Common myeloid progenitor, CD34-positive (primary cell): ENCODE measurements around the gene SMIM38.

Experiments
- CTCF ChIA-PET: fragments of 350-600 bp; sonication (Branson Sonifier 250); formaldehyde crosslinking; loops from one replicate; lab custom pipeline; 2021; ENCODE audit warnings: antibody characterized with exemption; lab: Charles Lee
- POLR2A ChIA-PET: fragments of 350-600 bp; sonication (Branson Sonifier 250); formaldehyde crosslinking; loops from one replicate; lab custom pipeline; 2021; ENCODE audit warnings: antibody characterized with exemption; lab: Charles Lee
- DNase-seq, 3 donors: peaks; one replicate each; pipeline versions ENCODE4 v3.0.0 to v3.0.0-alpha.2; 2013
- H3K27ac ChIP-seq, 2 experiments: 1 replicate in 1 of 2; 2 replicates in 1 of 2; pipeline ENCODE4 v1.7.0; 2013; ENCODE audit warnings: inconsistent platforms in 2 of 2, low read length in 2 of 2, mild to moderate bottlenecking in 2 of 2, low read depth in 1 of 2, moderate library complexity in 1 of 2; ENCODE audit not compliant: severe bottlenecking in 2 of 2, insufficient read depth in 1 of 2, poor library complexity in 1 of 2
- H3K27me3 ChIP-seq, 5 experiments: replicated peaks in 2 of 5; 1 replicate in 3 of 5; 2 replicates in 2 of 5; pipeline versions ENCODE4 v1.6.1 to v1.7.0; 2013; ENCODE audit warnings: low read length in 4 of 5, mild to moderate bottlenecking in 2 of 5, moderate library complexity in 2 of 5, inconsistent platforms in 1 of 5; ENCODE audit not compliant: insufficient read depth in 5 of 5, control insufficient read depth in 4 of 5
- H3K36me3 ChIP-seq, 4 experiments: 1 replicate in 2 of 4; 2 replicates in 2 of 4; pipeline versions ENCODE4 v1.6.1 to v1.7.0; 2013; ENCODE audit warnings: low read length in 3 of 4, control low read depth in 1 of 4, mild to moderate bottlenecking in 1 of 4; ENCODE audit not compliant: control insufficient read depth in 4 of 4, insufficient read depth in 4 of 4
- H3K4me1 ChIP-seq, 4 experiments: 1 replicate in 3 of 4; 2 replicates in 1 of 4; pipeline versions ENCODE4 v1.6.1 to v1.7.1; 2013; ENCODE audit warnings: low read length in 3 of 4, mild to moderate bottlenecking in 3 of 4, control low read depth in 1 of 4, inconsistent platforms in 1 of 4, moderate library complexity in 1 of 4; ENCODE audit not compliant: control insufficient read depth in 4 of 4, insufficient read depth in 4 of 4; ENCODE audit errors: control extremely low read depth in 1 of 4
- H3K4me3 ChIP-seq, 7 experiments: 1 replicate in 4 of 7; 2 replicates in 3 of 7; pipeline versions ENCODE4 v1.5.1 to v1.7.0; 2013; ENCODE audit warnings: mild to moderate bottlenecking in 7 of 7, low read length in 6 of 7, moderate library complexity in 6 of 7, inconsistent platforms in 2 of 7, low read depth in 2 of 7, control low read depth in 1 of 7; ENCODE audit not compliant: insufficient read depth in 4 of 7, control insufficient read depth in 1 of 7; ENCODE audit errors: extremely low read depth in 1 of 7
- H3K9me3 ChIP-seq, 5 experiments: 1 replicate in 4 of 5; 2 replicates in 1 of 5; pipeline versions ENCODE4 v1.6.1 to v1.7.1; 2013; ENCODE audit warnings: low read length in 4 of 5, mild to moderate bottlenecking in 2 of 5, inconsistent platforms in 1 of 5, low read depth in 1 of 5, moderate library complexity in 1 of 5; ENCODE audit not compliant: control insufficient read depth in 4 of 5, insufficient read depth in 2 of 5; ENCODE audit errors: control extremely low read depth in 1 of 5
- WGBS: methylation state at CpG from one replicate; pipeline ENCODE4 v1.1.5; 2013; ENCODE audit not compliant: insufficient coverage; 5-methylcytosine and 5-hydroxymethylcytosine counted together

The SMIM38 gene

DNA sequence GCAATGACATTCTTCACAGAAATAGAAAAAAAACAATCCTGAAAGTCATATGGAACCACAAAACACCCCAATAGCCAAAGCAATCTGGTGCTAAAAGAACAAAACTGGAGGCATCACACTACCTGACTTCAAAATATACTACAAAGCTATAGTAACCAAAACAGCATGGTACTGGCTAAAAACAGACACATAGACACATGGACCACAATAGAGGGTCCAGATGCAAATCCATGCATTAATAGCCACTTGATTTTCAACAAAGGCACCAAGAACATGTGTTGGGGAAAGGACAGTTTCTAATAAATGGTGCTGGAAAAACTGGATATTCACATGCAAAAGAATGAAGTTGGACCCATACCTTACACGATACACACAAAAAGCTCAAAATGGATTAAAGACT, 27.9 kb upstream of the SMIM38 start:
- peaks cover 0 to 3% (median 0%) of the 10 kb centered on the region in 5 experiments for H3K9me3 ChIP-seq
- no peak for DNase-seq
- CTCF ChIA-PET, result no interaction called here
- H3K4me1 ChIP-seq, result peaks cover 0 to 9% (median 6%) of the 10 kb centered on the region in 4 experiments
- no peaks in the 10 kb centered on the region for H3K27me3 ChIP-seq
- no peaks in the 10 kb centered on the region for H3K36me3 ChIP-seq
- no peak overlapping the region for H3K4me3 ChIP-seq
- POLR2A ChIA-PET, result no interaction called here
- no CpG with 5 or more reads among the region's 1 CpG for WGBS
- H3K27ac ChIP-seq, result no peak overlapping the region

DNA sequence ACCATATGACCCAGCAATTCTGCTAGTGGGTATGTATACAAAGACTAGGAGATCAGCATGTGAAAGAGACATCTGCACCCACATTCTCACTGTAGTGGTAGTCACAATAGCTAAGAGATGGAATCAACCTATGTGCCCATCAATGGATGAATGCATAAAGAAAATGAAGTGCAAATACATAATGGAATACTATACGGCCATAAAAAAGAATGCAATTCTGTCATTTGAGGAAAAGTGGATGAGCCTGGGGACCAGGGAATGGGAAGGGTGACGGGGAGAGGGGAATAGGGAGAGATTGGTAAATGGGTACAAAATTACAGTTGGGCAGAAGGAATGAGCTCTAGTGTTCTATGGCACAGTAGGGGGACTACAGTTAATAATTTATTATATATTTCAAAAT, 26.7 kb upstream of the SMIM38 start:
- DNase-seq, result no peak
- Histone ChIP-seq H3K9me3 (peaks cover 0 to 12% (median 2%) of the 10 kb centered on the region in 5 experiments), H3K4me1 (no peaks in the 10 kb centered on the region), H3K27me3 (no peaks in the 10 kb centered on the region), H3K4me3 (no peak overlapping the region), H3K36me3 (no peaks in the 10 kb centered on the region), H3K27ac (no peak overlapping the region)
- CTCF ChIA-PET, result no interaction called here
- POLR2A ChIA-PET, result no interaction called here
- WGBS, result 100% methylated on average over 2 of the region's 2 CpGs

DNA sequence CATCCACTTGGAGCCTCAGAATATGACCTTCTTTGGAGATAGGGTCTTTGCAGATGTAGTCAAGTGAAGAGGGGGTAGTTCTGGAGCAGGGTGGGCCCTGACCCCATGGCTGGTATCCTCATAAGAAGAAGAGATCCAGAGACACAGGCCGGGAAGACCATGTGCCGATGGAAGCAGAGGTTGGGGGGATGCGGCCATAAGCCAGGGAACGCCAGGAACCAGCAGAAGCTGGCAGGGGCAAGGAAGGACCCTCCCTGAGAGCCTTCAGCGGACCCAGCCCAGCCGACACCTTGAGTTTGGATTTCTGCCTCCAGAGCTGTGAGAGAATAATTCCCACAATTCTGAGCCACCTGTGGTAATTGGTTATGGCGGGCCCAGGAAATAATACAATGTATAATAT, 26.1 kb upstream of the SMIM38 start:
- Histone ChIP-seq H3K4me3 (no peak overlapping the region), H3K4me1 (no peaks in the 10 kb centered on the region), H3K36me3 (no peaks in the 10 kb centered on the region), H3K27me3 (no peaks in the 10 kb centered on the region), H3K27ac (no peak overlapping the region), H3K9me3 (peaks cover 0 to 15% (median 2%) of the 10 kb centered on the region in 5 experiments)
- ChIA-PET POLR2A (no interaction called here), CTCF (no interaction called here)
- no peak for DNase-seq
- WGBS, result 95% methylated on average over 6 of the region's 7 CpGs

DNA sequence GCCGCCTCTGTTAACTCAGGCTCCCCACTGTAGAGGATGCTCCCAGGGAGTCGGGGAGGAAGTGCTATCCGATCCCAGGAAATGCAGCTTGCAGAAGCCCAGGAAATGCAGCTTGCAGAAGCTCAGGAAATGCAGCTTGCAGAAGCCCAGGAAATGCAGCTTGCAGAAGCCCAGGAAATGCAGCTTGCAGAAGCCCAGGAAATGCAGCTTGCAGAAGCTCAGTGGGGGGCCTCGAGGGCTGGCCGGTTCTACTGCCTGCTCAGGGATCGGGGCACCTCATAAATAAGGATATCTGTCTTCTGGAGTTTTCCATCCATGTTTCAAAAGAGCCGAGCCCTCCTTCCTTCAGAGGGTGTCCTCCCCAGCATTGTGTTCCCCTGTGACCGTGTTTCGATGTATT, 25.1 kb upstream of the SMIM38 start:
- Histone ChIP-seq H3K27me3 (no peaks in the 10 kb centered on the region), H3K27ac (no peak overlapping the region), H3K9me3 (peaks cover 0 to 15% (median 2%) of the 10 kb centered on the region in 5 experiments), H3K36me3 (no peaks in the 10 kb centered on the region), H3K4me3 (no peak overlapping the region), H3K4me1 (no peaks in the 10 kb centered on the region)
- WGBS, result 73% methylated on average over 8 of the region's 9 CpGs
- POLR2A ChIA-PET, result interaction anchor here (0.6 kb wide), 1 partner anchor 128 kb away, joined by 3 read pairs; no protein-coding TSS in a partner anchor
- CTCF ChIA-PET, result no interaction called here
- DNase-seq, result no peak

DNA sequence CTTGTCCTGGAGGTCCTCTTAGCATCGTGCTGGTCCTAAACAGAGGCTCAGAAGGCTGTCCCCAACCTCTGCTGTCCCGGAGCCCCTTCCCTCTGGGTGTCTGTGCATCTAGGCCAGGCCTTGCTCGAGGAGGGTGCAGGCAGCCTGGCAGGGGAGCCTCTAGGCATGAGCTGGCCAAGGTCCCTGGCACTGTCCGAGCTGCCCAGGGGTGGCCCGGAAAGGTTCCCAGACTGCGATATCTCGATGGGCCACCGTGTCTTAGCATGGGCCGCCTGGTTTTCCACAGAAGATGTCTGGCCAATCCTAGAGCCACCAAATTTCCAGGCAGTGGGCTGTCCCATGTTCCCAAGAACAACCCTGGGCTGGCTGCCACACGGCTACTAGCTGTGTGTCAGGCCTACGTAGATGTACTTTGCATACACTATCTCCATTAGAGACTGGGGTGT, 24.6 kb upstream of the SMIM38 start:
- Histone ChIP-seq H3K4me1 (no peaks in the 10 kb centered on the region), H3K27ac (no peak overlapping the region), H3K36me3 (no peaks in the 10 kb centered on the region), H3K9me3 (peaks cover 0 to 15% (median 2%) of the 10 kb centered on the region in 5 experiments), H3K27me3 (no peaks in the 10 kb centered on the region), H3K4me3 (no peak overlapping the region)
- CTCF ChIA-PET, result no interaction called here
- no peak for DNase-seq
- POLR2A ChIA-PET, result interaction anchor here (0.6 kb wide), 1 partner anchor 127 kb away, joined by 3 read pairs; no protein-coding TSS in a partner anchor
- 88% methylated on average over 8 of the region's 11 CpGs for WGBS

DNA sequence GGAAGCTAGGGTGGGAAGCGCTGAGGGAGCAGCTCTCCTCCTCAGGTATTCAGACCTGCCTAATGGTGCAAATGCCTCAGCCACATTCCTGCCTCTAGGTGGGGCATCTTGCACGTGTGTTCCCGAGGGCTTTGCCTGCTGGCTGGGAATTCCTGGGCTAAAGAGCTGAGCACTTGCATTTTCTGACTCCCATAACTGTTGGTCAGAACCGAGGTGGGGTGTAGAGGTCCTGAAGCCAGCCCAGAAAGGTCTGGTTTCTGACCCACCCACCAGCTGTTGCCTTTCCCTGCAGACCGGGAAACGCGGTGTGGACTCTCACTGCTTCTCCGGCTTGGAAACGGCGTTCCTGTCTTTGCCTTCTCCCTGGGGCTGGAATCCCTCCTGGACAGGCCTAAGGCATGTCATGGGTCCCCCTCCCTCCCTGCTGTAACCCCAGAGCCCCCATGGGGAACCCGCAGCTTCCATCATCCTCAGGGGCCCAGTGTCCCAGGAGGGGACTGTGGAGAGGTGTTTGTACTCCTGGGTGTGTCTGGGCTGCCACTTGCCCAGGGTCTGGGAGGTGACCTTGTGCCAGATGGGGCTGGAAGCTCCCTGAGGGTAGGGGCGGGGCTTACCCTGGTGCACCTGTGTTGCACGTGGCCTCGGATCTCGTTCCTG, 24.0 kb upstream of the SMIM38 start:
- Histone ChIP-seq H3K4me1 (no peaks in the 10 kb centered on the region), H3K9me3 (peaks cover 0 to 15% (median 2%) of the 10 kb centered on the region in 5 experiments), H3K27me3 (no peaks in the 10 kb centered on the region), H3K27ac (no peak overlapping the region), H3K4me3 (no peak overlapping the region), H3K36me3 (no peaks in the 10 kb centered on the region)
- no peak for DNase-seq
- ChIA-PET CTCF (interaction anchor here (1.1 kb wide), 1 partner anchor 14 kb away, joined by 4 read pairs; no protein-coding TSS in a partner anchor), POLR2A (interaction anchor here (0.6 kb wide), 1 partner anchor 81 kb away, joined by 3 read pairs; no protein-coding TSS in a partner anchor)
- 73% methylated on average over 14 of the region's 15 CpGs for WGBS

DNA sequence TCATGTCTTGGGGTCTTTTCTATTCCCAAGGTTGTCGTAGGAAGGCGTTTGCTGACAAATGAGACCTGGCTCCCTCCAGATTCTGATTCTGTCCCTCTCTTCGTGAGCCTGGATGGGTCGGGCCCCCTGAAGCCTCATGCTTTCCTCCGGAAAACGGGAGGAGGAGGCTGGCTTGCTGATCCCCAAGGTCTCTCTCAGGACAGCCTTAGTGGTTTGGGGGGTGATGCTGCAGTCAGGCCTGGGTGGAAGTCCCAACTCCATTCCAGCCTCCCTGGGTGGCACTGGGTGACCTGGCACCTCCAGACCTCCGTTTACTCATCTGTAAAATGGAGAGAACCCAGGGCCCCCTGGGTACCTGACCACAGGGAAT, 23.4 kb upstream of the SMIM38 start:
- Histone ChIP-seq H3K4me1 (no peaks in the 10 kb centered on the region), H3K27ac (no peak overlapping the region), H3K4me3 (no peak overlapping the region), H3K36me3 (no peaks in the 10 kb centered on the region), H3K27me3 (no peaks in the 10 kb centered on the region), H3K9me3 (peaks cover 0 to 15% (median 2%) of the 10 kb centered on the region in 5 experiments)
- DNase-seq, result no peak
- 90% methylated on average over 5 of the region's 7 CpGs for WGBS
- ChIA-PET CTCF (interaction anchor here (1.1 kb wide), 1 partner anchor 13 kb away, joined by 4 read pairs; no protein-coding TSS in a partner anchor), POLR2A (interaction anchor here (0.6 kb wide), 1 partner anchor 82 kb away, joined by 3 read pairs; no protein-coding TSS in a partner anchor)
